ENCODE results near the gene POLD4. TPM values are rescaled to one million over a fixed set of nuclear protein-coding genes. Genes with fewer than 3 reads are reported as not detected.

POLD4 gene
- total and polyA plus RNA-seq, 9 donors, result 12.5 to 87.8 (median 47.2) TPM

DNA sequence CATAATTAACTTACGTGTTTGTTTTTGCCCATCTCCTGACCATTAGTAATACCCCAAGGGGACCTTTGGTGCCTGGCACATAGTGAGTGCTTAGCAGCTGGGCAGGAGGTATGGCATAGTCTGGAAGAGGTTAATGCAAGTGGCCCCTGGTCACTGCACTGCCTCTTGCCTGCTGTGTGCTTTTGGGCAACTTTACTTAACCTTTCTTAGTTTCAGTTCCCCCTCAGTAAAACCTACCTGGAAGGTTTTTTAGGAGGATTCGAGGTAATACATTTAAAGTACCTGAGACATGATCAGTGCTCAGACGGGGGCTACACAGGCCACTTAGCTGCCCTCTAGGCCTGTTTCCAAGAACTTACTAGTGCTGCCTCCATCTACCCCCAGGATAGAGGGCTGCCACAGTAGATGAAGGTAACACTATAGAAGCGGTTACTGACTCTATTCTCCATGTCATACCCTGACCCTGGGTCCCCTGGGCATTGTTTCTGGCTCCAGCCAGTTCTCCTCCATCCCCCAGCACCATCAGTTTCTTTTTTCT, 3.3 kb downstream of the POLD4 start:
- peaks cover 15% of the 10 kb centered on the region for H3K4me1 ChIP-seq (ENCODE audit: insufficient read depth)
- DNase-seq, result no peak
- WGBS, 3 donors, result 83 to 86% (median 83%) methylated on average over 4 of the region's 4 CpGs
- H3K27me3 ChIP-seq, result no peaks in the 10 kb centered on the region
- H3K36me3 ChIP-seq, result no peaks in the 10 kb centered on the region
- intact Hi-C loops (cut with DNase I), result loop anchor here in 3 of 4 donors (5.0 kb wide), 2 partner anchors 32 to 37 kb away; no protein-coding TSS in a partner anchor
- H3K9me3 ChIP-seq, result no peaks in the 10 kb centered on the region
- no peak for TF ChIP-seq EP300 (IDR thresholded peaks at IDR 0.05)
- no peak overlapping the region for H3K4me3 ChIP-seq
- no peak overlapping the region for H3K27ac ChIP-seq

GRCh38 chr11:67349457-67349856, 3.9 kb downstream of the POLD4 start:
- Histone ChIP-seq H3K4me1 (ENCODE audit: insufficient read depth) (peaks cover 11% of the 10 kb centered on the region), H3K27ac (no peak overlapping the region), H3K36me3 (no peaks in the 10 kb centered on the region), H3K9me3 (no peaks in the 10 kb centered on the region), H3K27me3 (no peaks in the 10 kb centered on the region), H3K4me3 (no peak overlapping the region)
- 36 to 43% (median 41%) methylated on average over 2 of the region's 2 CpGs for WGBS, 3 donors
- DNase-seq, result no peak
- intact Hi-C loops (cut with DNase I), result loop anchor here in 2 of 4 donors (5.0 kb wide), 1 partner anchor 33 kb away; no protein-coding TSS in a partner anchor
- no peak for TF ChIP-seq EP300 (IDR thresholded peaks at IDR 0.05)
- TF ChIP-seq, protein P1, sequence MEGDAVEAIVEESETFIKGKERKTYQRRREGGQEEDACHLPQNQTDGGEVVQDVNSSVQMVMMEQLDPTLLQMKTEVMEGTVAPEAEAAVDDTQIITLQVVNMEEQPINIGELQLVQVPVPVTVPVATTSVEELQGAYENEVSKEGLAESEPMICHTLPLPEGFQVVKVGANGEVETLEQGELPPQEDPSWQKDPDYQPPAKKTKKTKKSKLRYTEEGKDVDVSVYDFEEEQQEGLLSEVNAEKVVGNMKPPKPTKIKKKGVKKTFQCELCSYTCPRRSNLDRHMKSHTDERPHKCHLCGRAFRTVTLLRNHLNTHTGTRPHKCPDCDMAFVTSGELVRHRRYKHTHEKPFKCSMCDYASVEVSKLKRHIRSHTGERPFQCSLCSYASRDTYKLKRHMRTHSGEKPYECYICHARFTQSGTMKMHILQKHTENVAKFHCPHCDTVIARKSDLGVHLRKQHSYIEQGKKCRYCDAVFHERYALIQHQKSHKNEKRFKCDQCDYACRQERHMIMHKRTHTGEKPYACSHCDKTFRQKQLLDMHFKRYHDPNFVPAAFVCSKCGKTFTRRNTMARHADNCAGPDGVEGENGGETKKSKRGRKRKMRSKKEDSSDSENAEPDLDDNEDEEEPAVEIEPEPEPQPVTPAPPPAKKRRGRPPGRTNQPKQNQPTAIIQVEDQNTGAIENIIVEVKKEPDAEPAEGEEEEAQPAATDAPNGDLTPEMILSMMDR (IDR thresholded peaks at IDR 0.05), result no peak

- no peaks in the 10 kb centered on the region for H3K27me3 ChIP-seq
- intact Hi-C loops (cut with DNase I), result loop anchor here in 2 of 4 donors (5.0 kb wide), 1 partner anchor 33 kb away; no protein-coding TSS in a partner anchor
- no peaks in the 10 kb centered on the region for H3K9me3 ChIP-seq
- TF ChIP-seq, protein P1 (IDR thresholded peaks at IDR 0.05), result no peak
- TF ChIP-seq EP300 (IDR thresholded peaks at IDR 0.05) (no peak), POLR2A (IDR thresholded peaks at IDR 0.05) (no peak)
- DNase-seq, result no peak
- no peaks in the 10 kb centered on the region for H3K36me3 ChIP-seq
- H3K4me1 ChIP-seq (ENCODE audit: insufficient read depth), result peaks cover 9% of the 10 kb centered on the region
- no peak overlapping the region for H3K4me3 ChIP-seq
- H3K27ac ChIP-seq, result no peak overlapping the region
- WGBS, 3 donors, result 40 to 52% (median 50%) methylated on average over 5 of the region's 5 CpGs
Measured at GRCh38 chr11:67349036-67349435, 4.3 kb downstream of the POLD4 start.

DNA sequence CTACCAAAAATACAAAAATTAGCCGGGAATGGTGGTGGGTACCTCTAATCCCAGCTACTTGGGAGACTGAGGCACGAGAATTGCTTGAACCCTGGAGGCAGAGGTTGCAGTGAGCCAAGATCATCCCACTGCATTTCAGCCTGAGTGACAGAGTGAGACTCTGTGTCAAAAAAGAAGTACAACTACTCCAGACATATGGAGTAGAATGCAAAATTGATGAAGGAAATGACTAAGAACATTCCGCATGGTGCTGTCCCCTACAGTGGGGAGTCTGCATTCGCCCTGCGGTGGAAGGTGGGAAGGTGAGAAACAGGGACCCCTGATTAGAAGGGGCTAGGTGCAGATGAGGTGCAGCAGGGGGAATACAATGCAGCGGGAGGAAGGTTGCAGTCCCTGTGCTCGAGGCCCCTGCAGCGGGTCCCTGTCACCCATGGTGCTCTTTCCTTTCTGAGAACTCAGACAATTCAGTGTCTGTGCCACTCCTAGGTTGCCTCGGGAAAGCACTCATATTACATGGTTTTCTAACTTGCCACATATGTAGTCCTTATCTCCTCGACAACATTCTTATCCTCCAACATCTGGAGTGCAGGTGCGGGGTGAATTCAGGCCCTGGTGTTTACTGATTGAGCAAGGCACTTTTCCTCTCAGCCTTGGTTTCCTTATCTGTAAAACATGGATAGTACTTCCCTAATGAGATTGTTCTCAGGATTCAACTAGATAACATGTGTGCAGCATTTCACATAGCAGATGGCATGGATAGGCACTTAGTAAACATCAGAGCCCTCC, 5.2 kb downstream of the POLD4 start:
- H3K4me3 ChIP-seq, result no peak overlapping the region
- 79 to 85% (median 83%) methylated on average over 11 of the region's 11 CpGs for WGBS, 3 donors
- H3K27ac ChIP-seq, result no peak overlapping the region
- intact Hi-C loops (cut with DNase I), result loop anchor here in 2 of 4 donors (5.0 kb wide), 1 partner anchor 34 kb away; no protein-coding TSS in a partner anchor
- peaks cover 9% of the 10 kb centered on the region for H3K4me1 ChIP-seq (ENCODE audit: insufficient read depth)
- TF ChIP-seq EP300 (IDR thresholded peaks at IDR 0.05), result no peak
- TF ChIP-seq, protein P1 (IDR thresholded peaks at IDR 0.05), result no peak
- TF ChIP-seq POLR2A (IDR thresholded peaks at IDR 0.05), result no peak
- no peaks in the 10 kb centered on the region for H3K9me3 ChIP-seq
- DNase-seq, result no peak
- no peaks in the 10 kb centered on the region for H3K36me3 ChIP-seq
- no peaks in the 10 kb centered on the region for H3K27me3 ChIP-seq
